Measurements from ENCODE around the gene RASAL2. TPM values are rescaled to one million over a fixed set of nuclear protein-coding genes. Genes with fewer than 3 reads are reported as not detected.

RASAL2 gene
- total and polyA plus RNA-seq, 4 experiments from 2014 or later = 0.28 to 0.32 TPM; not detected in 2

DNA sequence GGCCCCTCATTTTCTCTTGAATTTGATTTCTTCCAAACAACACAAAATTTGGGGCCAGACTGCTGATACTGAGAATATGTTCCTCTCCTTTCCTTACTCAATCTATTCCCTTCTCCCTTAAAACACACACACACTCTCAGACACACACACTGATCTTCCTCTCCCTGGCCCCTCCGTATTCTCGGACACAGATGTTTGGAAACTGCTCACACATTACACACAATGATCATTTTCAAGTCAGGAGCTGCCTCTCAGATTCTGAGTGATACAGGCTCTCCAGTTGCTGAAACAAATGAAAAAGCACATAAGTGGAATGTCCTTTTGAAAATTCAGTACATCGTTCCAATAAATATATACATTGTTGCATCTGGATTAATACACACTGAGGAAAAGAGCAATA, 241.5 kb downstream of the RASAL2 start:
- H3K27me3 ChIP-seq (ENCODE audit: insufficient read depth, low read length) = no peaks in the 10 kb centered on the region
- H3K27ac Mint-ChIP-seq = no peak overlapping the region
- H3K4me1 Mint-ChIP-seq = no peaks in the 10 kb centered on the region
- intact Hi-C loops (cut with micrococcal nuclease) = no loop called here
- peaks cover 0 to 2% of the 10 kb centered on the region in 2 donors for H3K27me3 Mint-ChIP-seq
- CTCF ChIA-PET (ENCODE audit: partially characterized antibody) = no interaction called here
- POLR2A ChIA-PET (ENCODE audit: partially characterized antibody) = no interaction called here
- H3K27ac ChIP-seq (ENCODE audit: low read depth, low read length) = no peak overlapping the region
- peaks cover 0 to 3% (median 0%) of the 10 kb centered on the region in 8 donors for H3K9me3 Mint-ChIP-seq
- no peaks in the 10 kb centered on the region for H3K36me3 Mint-ChIP-seq
- no peaks in the 10 kb centered on the region for H3K36me3 ChIP-seq (ENCODE audit: insufficient read depth, low read length)
- H3K9me3 ChIP-seq (ENCODE audit: control insufficient read depth in 1 of 2, low read length in 2 of 2) = no peaks in the 10 kb centered on the region
- no peak for DNase-seq
- H3K4me3 ChIP-seq (ENCODE audit: low read length in 2 of 2) = no peak overlapping the region
- no peaks in the 10 kb centered on the region for H3K4me1 ChIP-seq (ENCODE audit: insufficient read depth, low read length)
- no peak overlapping the region for H3K4me3 Mint-ChIP-seq

DNA sequence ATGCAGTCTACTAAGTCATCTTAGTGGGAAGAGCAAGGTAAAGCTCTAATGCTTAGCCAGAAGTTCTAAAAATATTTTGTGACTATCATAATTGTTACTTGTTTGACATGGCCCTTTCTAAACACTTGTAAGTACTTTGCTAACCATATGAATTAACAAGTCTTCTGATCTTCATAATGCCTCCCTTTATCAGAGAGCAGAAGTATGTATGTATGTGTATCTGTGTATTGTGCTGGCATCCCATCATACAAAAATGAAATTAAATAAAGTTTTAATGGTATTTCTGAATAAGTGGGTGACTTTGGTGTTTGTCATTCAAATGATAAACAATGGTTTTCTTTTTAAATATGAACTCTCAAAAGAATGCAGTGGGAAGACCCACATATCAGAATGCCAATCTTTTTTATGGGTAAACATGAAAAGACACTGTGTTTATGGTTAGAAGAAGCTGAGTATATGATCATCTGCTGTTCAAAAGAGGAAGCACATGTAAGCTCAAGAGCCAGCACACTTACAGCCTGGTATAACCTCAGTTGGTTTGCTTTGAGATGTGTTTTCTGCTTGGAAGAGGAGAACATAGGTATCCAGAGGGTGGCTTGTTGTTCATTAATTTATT, 243.3 kb downstream of the RASAL2 start:
- H3K4me1 Mint-ChIP-seq = no peaks in the 10 kb centered on the region
- intact Hi-C loops (cut with micrococcal nuclease) = no loop called here
- H3K4me3 ChIP-seq (ENCODE audit: low read length in 2 of 2) = no peak overlapping the region
- no peaks in the 10 kb centered on the region for H3K27me3 ChIP-seq (ENCODE audit: insufficient read depth, low read length)
- ChIA-PET POLR2A (ENCODE audit: partially characterized antibody) (no interaction called here), CTCF (ENCODE audit: partially characterized antibody) (no interaction called here)
- peaks cover 0 to 2% of the 10 kb centered on the region in 2 donors for H3K27me3 Mint-ChIP-seq
- H3K27ac Mint-ChIP-seq = no peak overlapping the region
- no peak overlapping the region for H3K4me3 Mint-ChIP-seq
- H3K36me3 Mint-ChIP-seq = no peaks in the 10 kb centered on the region
- H3K4me1 ChIP-seq (ENCODE audit: insufficient read depth, low read length) = no peaks in the 10 kb centered on the region
- no peaks in the 10 kb centered on the region for H3K36me3 ChIP-seq (ENCODE audit: insufficient read depth, low read length)
- no peak overlapping the region for H3K27ac ChIP-seq (ENCODE audit: low read depth, low read length)
- H3K9me3 ChIP-seq (ENCODE audit: control insufficient read depth in 1 of 2, low read length in 2 of 2) = no peaks in the 10 kb centered on the region
- H3K9me3 Mint-ChIP-seq = peaks cover 0 to 3% (median 0%) of the 10 kb centered on the region in 8 donors
- no peak for DNase-seq

DNA sequence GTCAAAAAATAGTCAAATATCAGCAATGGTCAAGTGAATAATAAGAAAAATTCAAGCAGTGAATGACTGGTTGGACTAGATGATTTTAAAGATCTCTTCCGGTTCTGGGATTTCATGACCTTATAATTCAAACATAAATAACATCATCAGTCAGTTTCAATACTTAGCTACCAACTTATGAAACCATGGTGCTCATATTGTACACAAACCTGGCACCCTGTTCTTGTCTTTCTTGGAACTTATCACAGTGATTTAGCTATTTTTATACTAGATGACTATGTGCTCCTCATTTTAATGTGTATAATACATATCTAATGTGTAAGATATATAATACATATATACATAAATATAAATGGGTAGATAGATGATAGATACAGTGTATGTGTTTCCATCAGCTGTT, 245.9 kb downstream of the RASAL2 start:
- H3K36me3 ChIP-seq (ENCODE audit: insufficient read depth, low read length) = no peaks in the 10 kb centered on the region
- H3K4me3 Mint-ChIP-seq = no peak overlapping the region
- H3K36me3 Mint-ChIP-seq = no peaks in the 10 kb centered on the region
- H3K9me3 ChIP-seq (ENCODE audit: control insufficient read depth in 1 of 2, low read length in 2 of 2) = no peaks in the 10 kb centered on the region
- ChIA-PET POLR2A (ENCODE audit: partially characterized antibody) (no interaction called here), CTCF (ENCODE audit: partially characterized antibody) (no interaction called here)
- no peaks in the 10 kb centered on the region for H3K27me3 ChIP-seq (ENCODE audit: insufficient read depth, low read length)
- H3K9me3 Mint-ChIP-seq = peaks cover 0 to 3% (median 0%) of the 10 kb centered on the region in 8 donors
- peaks cover 0 to 2% of the 10 kb centered on the region in 2 donors for H3K27me3 Mint-ChIP-seq
- no peaks in the 10 kb centered on the region for H3K4me1 Mint-ChIP-seq
- H3K27ac ChIP-seq (ENCODE audit: low read depth, low read length) = no peak overlapping the region
- no peaks in the 10 kb centered on the region for H3K4me1 ChIP-seq (ENCODE audit: insufficient read depth, low read length)
- intact Hi-C loops (cut with micrococcal nuclease) = no loop called here
- no peak for DNase-seq
- H3K27ac Mint-ChIP-seq = no peak overlapping the region
- no peak overlapping the region for H3K4me3 ChIP-seq (ENCODE audit: low read length in 2 of 2)

GRCh38 chr1:178341261-178341956, 247.5 kb downstream of the RASAL2 start:
- DNase-seq = no peak
- Histone ChIP-seq H3K36me3 (ENCODE audit: insufficient read depth, low read length) (no peaks in the 10 kb centered on the region), H3K27me3 (ENCODE audit: insufficient read depth, low read length) (no peaks in the 10 kb centered on the region), H3K27ac (ENCODE audit: low read depth, low read length) (no peak overlapping the region), H3K4me1 (ENCODE audit: insufficient read depth, low read length) (no peaks in the 10 kb centered on the region), H3K9me3 (ENCODE audit: control insufficient read depth in 1 of 2, low read length in 2 of 2) (no peaks in the 10 kb centered on the region), H3K4me3 (ENCODE audit: low read length in 2 of 2) (no peak overlapping the region)
- intact Hi-C loops (cut with micrococcal nuclease) = no loop called here
- Mint-ChIP-seq H3K4me1 (no peaks in the 10 kb centered on the region), H3K27ac (no peak overlapping the region), H3K9me3 (peaks cover 0 to 3% (median 0%) of the 10 kb centered on the region in 8 donors), H3K36me3 (no peaks in the 10 kb centered on the region), H3K27me3 (peaks cover 0 to 2% of the 10 kb centered on the region in 2 donors), H3K4me3 (no peak overlapping the region)
- ChIA-PET CTCF (ENCODE audit: partially characterized antibody) (no interaction called here), POLR2A (ENCODE audit: partially characterized antibody) (no interaction called here)

GRCh38 chr1:178342745-178343144, 248.8 kb downstream of the RASAL2 start:
- Mint-ChIP-seq H3K36me3 (no peaks in the 10 kb centered on the region), H3K27ac (no peak overlapping the region), H3K4me3 (no peak overlapping the region), H3K4me1 (no peaks in the 10 kb centered on the region), H3K9me3 (peaks cover 0 to 3% (median 0%) of the 10 kb centered on the region in 8 donors), H3K27me3 (no peaks in the 10 kb centered on the region)
- Histone ChIP-seq H3K4me3 (ENCODE audit: low read length in 2 of 2) (no peak overlapping the region), H3K27me3 (ENCODE audit: insufficient read depth, low read length) (no peaks in the 10 kb centered on the region), H3K9me3 (ENCODE audit: control insufficient read depth in 1 of 2, low read length in 2 of 2) (no peaks in the 10 kb centered on the region), H3K4me1 (ENCODE audit: insufficient read depth, low read length) (no peaks in the 10 kb centered on the region), H3K27ac (ENCODE audit: low read depth, low read length) (no peak overlapping the region), H3K36me3 (ENCODE audit: insufficient read depth, low read length) (no peaks in the 10 kb centered on the region)
- ChIA-PET CTCF (ENCODE audit: partially characterized antibody) (no interaction called here), POLR2A (ENCODE audit: partially characterized antibody) (no interaction called here)
- no peak for DNase-seq
- intact Hi-C loops (cut with micrococcal nuclease) = no loop called here

DNA sequence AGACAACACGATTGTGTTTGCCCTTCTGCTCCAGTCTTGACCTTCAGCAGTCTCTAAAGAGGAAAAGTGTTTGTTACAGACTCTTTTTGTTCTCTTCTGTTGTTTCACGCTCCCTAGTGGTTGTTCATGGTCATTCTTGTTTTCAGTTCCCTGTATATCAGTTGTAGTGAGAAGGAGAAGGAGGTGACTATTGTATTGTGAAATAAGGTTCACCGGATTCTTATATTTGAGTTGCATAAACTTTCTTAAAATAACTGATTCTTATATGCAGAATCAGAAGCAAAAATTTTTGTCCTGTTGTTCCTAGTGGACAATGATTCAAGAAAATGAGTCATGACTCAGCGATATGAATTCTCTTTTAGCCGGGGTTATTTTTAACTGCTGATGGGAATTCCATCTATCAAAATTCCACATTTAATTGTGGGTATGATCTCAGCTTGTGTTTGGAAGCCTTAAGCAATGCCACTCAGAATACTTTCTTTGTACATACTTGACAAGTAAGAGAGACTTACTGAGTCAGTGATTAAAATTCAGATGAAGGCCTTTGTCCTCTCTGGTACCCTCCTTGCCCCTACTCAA, 250.7 kb downstream of the RASAL2 start:
- Histone ChIP-seq H3K36me3 (ENCODE audit: insufficient read depth, low read length) (no peaks in the 10 kb centered on the region), H3K9me3 (ENCODE audit: control insufficient read depth in 1 of 2, low read length in 2 of 2) (no peaks in the 10 kb centered on the region), H3K4me3 (ENCODE audit: low read length in 2 of 2) (no peak overlapping the region), H3K27ac (ENCODE audit: low read depth, low read length) (no peak overlapping the region), H3K4me1 (ENCODE audit: insufficient read depth, low read length) (no peaks in the 10 kb centered on the region), H3K27me3 (ENCODE audit: insufficient read depth, low read length) (no peaks in the 10 kb centered on the region)
- no peak overlapping the region for H3K27ac Mint-ChIP-seq
- DNase-seq = no peak
- intact Hi-C loops (cut with micrococcal nuclease) = no loop called here
- H3K4me1 Mint-ChIP-seq = no peaks in the 10 kb centered on the region
- ChIA-PET POLR2A (ENCODE audit: partially characterized antibody) (no interaction called here), CTCF (ENCODE audit: partially characterized antibody) (no interaction called here)
- peaks cover 0 to 3% (median 0%) of the 10 kb centered on the region in 8 donors for H3K9me3 Mint-ChIP-seq
- H3K4me3 Mint-ChIP-seq = no peak overlapping the region
- H3K36me3 Mint-ChIP-seq = no peaks in the 10 kb centered on the region
- H3K27me3 Mint-ChIP-seq = no peaks in the 10 kb centered on the region

DNA sequence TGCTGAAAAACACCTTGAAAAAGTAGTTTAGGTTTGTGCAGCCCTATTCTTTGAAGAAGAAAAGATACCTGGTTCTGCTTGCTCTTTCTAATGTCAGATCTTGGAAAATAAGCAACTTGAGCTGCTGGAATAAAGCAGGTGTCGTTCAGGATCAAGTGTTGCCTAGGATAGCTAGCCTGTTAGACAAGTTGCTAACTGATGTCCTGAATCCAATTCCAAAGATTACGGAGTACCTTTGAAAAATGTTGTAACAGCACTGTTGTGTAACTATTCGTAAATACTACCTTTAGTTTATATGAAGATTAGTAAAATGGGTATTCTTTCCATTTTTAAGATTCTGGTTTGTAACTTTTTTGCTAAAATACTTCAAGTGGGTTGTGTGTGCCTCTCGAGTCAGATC, 251.3 kb downstream of the RASAL2 start:
- CTCF ChIA-PET (ENCODE audit: partially characterized antibody) = no interaction called here
- Mint-ChIP-seq H3K9me3 (peaks cover 0 to 3% (median 0%) of the 10 kb centered on the region in 8 donors), H3K4me1 (no peaks in the 10 kb centered on the region), H3K36me3 (no peaks in the 10 kb centered on the region), H3K27ac (no peak overlapping the region), H3K4me3 (no peak overlapping the region), H3K27me3 (no peaks in the 10 kb centered on the region)
- POLR2A ChIA-PET (ENCODE audit: partially characterized antibody) = no interaction called here
- intact Hi-C loops (cut with micrococcal nuclease) = no loop called here
- H3K9me3 ChIP-seq (ENCODE audit: control insufficient read depth in 1 of 2, low read length in 2 of 2) = no peaks in the 10 kb centered on the region
- H3K4me1 ChIP-seq (ENCODE audit: insufficient read depth, low read length) = no peaks in the 10 kb centered on the region
- no peaks in the 10 kb centered on the region for H3K27me3 ChIP-seq (ENCODE audit: insufficient read depth, low read length)
- H3K4me3 ChIP-seq (ENCODE audit: low read length in 2 of 2) = no peak overlapping the region
- no peak overlapping the region for H3K27ac ChIP-seq (ENCODE audit: low read depth, low read length)
- DNase-seq = no peak
- no peaks in the 10 kb centered on the region for H3K36me3 ChIP-seq (ENCODE audit: insufficient read depth, low read length)
